Stimulated activated CD8-positive, alpha-beta memory T cell treated with anti-CD3 and anti-CD28 coated beads, Interleukin-4, amount 100 ng/mL, for 48 hours (primary cell): ENCODE data around the gene HHIPL1.

ENCODE experiments used
- DNase-seq: peaks from one replicate; pipeline ENCODE4 v3.0.0-alpha.2; 2020

The HHIPL1 gene

DNA sequence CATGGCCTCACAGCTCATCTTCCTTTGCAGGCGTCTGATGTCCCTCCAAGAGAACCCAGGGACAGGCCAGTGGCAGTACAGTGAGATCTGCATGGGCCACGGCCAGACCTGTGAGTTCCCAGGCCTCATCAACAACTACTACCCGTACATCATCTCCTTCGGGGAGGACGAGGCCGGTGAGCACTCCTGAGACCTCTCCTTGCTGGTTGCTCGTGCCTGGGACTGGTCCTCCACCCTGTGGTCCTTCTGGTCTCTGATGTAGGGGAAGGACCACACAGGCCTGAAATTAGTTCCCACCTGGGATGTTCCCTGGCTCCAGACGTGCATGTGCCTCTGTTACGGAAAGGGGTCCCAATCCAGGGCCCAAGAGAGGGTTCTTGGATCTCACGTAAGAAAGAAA is 17.9 kb downstream of the HHIPL1 start:
- DNase-seq, result no peak

- DNase-seq, result no peak
Measured at GRCh38 chr14:99663386-99664057, 18.6 kb downstream of the HHIPL1 start.

GRCh38 chr14:99664058-99664936 is 19.4 kb downstream of the HHIPL1 start:
- no peak for DNase-seq

GRCh38 chr14:99664937-99665273 is 20.0 kb downstream of the HHIPL1 start:
- DNase-seq, result no peak

- DNase-seq, result no peak
Measured at GRCh38 chr14:99666533-99666932, 21.6 kb downstream of the HHIPL1 start.

- DNase-seq, result no peak
Measured at GRCh38 chr14:99667045-99667444, 22.1 kb downstream of the HHIPL1 start.

- DNase-seq, result no peak
Measured at GRCh38 chr14:99667821-99668220, 22.9 kb downstream of the HHIPL1 start.

DNA sequence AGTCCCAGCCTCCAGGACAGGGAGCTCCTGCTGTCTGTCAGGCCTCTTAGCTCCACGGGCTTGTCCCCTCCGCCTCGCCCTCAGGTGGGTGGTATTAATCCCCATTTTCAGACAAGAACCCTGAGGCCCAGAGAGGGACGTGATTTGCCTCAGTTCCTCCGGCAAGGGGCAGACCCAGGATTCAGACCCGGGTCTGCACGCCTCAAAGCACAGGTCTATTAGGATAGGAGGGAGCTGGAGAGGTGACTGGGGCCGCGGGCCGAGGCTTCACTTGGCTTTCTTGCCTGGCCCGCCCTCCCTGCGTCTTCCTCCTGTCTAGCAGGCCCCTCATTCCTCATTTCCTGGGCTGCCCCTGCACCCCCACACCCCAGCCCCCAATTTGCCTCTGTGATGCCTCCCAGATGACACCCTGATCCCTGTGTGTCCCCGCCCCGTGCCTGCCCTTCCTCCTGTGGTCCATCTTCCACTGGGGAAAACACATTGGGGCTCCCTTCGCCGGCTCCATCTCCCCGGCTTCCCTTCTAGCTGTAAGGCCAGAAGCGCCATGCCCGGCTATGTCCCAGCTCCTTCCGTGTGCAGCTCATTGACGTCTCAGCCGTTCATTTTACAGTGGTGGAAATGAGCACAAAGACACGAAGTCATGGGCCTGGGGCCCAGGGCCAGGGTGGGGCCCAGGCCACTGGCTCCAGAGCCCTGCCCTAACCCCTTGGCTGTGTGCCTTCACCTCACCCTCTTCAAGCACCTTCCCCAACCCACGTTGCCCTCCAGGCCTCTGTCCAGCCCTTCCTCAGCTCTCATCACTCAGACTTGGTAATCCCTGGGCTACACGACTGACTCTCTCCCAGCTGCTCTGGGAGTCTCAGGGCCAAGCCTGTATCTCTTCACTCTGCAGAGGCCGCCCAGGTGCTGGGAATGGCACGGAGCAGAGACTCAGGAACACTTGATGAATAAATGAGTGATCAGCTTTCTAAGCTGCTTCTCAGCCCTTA is 23.7 kb downstream of the HHIPL1 start:
- DNase-seq, result no peak

GRCh38 chr14:99670361-99671234 is 25.7 kb downstream of the HHIPL1 start:
- no peak for DNase-seq

DNA sequence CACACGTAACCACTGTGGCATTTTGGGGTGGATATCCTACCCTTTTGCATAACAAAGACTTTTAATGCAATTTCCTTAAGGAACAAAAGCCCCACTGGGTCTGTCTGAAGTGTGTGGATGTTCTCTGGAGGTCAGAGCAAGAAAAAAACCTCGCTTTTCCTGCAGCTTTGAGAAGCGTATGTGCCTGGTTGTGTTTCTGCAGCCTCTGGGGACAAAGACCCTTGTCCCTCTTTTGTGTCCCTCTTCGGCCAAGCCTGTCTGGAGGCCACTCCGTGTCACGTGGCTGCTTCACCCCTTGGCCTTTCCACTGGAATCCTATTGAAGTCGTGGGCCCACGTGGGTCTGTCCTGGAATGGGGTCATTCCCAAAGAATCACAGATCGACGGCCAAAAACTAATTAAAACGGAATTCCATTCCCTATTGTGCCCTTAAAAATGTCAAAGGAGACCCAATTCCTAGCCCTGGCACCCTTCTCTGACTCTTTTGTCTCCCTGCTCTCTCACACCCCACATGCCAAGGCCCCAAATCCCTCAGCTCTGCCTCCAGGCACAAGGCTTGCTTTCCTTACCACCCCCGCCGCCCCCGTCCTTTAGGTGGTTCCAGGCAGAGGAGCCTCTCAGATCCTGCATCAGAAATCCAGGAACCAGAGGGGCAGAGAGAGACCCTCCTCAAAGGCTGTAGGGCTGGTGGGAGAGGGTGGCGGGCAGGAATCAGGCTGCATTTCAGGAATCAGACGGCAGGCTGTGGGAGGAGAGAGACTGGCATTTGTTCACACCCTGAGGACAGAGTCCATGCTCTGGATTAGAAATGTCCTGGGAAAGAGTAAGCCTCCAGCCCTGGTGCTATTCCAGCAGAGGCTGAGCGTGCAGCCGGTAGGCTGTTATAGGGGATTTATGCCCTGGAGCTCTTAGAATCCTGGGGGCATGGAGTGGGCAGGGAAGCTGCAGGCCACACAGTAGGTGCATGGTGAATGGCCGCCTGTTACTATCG is 26.6 kb downstream of the HHIPL1 start:
- DNase-seq, result no peak

DNA sequence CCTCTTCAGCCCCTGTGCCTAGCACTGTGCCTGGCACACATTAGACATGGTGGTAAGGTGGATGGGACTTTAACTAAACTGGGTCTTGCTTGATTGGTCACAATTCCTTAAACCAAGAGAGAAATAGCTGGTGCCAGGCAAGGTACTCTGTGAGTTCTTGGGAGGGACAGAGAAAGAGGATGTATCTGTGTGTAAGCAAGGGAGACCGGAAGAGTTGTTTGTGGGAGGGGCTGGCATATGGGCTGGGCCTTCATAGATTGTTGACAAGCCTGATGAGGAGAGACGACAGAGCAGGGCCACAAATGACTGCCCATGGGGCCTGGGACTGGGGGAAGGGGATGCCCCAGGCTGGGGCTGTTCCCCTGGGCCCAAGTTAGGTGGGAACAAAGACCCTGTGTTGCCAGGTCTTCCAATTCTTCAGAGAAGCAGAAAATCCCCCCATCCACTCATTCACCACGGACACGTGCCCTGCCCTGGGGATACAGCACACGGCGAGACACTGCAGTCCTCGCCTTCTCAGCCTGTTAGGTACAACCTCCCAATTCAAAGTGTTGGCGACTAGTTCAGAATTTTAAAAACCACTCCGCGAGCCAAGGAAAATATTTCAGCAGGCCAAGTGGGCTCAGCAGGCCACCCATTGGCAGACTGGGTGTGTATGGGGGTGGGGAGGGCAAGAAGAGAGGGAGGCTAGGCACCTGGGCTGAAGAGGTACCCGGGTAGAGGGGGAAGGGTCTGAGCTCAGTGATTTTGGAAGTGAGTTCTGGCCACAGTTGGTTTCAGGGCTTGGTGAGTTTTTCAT is 27.8 kb downstream of the HHIPL1 start:
- DNase-seq, result no peak

DNA sequence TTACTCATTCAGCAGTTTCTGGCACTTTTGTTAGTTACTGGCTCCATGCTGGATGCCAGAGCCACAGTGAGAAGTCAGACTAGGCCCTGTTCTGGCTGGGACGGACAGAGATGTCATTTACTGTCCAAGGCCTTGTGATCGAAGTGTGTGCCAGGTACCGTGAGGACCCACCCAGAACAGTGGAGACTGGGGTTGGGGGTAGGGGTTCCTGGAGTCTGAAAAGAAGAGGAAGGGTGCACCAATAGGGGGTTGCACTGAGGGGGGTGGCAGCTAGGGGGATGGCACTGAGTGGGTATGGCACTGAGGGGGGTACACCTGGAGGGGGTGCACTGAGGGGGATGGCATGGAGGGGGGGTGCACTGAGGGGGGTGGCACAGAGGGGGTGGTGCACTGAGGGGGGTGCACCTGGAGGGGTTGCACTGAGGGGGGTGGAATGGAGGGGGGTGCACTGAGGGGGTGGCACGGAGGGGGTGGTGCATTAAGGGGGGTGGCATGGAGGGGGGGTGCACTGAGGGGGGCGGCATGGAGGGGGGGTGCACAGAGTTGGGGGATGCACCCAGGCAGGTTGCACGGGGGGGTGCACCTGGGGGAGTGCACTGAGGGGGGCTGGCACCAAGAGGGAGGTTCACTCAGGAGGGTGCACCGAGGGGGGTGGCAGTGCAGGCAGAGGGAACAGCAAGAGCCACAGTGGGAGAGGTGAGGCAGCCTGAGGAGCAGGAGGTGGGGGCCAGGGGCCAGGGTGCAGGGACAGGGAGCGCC is 28.6 kb downstream of the HHIPL1 start:
- DNase-seq, result no peak

GRCh38 chr14:99674064-99674650 is 29.2 kb downstream of the HHIPL1 start:
- no peak for DNase-seq

DNA sequence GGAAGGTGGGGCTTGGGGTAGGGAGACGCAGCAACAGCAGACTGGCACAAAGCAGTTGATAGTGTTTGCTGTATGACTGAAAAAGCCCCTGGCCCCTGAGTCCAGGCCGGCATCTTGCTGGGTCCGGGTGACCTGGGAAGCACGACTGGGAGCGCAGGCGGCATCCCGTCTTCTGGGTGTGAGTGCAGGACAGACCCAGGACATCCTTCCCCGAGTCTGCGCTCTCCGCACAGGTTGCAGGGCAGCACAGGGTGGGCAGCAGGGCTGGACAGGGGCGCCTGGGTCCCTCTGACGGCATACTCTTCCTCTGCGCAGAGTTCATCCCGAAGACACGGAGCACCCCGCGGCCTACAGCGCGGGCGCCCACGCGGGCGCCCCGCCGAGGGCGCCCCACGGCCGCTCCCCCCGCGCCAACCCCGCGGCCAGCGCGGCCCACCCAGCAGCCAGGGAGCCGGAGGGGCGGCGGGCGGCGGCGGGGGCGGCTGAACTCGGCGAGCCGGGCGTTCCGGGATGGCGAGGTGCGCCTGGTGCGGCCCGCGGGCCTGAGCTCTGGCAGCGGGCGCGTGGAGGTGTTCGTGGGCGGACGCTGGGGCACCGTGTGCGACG is 29.9 kb downstream of the HHIPL1 start:
- no peak for DNase-seq

- no peak for DNase-seq
Measured at GRCh38 chr14:99675382-99675835, 30.5 kb downstream of the HHIPL1 start.

DNA sequence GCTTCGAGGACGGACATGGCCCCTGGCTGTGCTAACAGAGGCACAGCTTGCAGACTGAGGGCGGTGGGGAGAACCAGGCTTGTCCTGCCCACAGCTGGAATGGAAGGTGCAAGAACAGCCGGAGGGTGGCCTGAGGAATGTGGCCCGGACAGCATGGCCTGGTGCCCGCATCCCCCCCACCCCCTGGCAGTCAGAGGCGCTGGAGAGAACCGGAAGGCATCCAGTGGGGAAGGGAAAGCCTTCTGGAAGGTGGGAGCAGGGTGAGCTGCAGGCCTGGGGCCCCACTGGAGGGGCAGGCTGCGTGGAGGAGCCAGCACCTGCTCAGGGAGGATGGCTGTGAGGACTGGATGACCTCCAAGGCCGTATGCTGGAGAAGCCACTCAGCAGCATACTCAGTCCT is 31.0 kb downstream of the HHIPL1 start:
- DNase-seq, result no peak

- no peak for DNase-seq
Measured at GRCh38 chr14:99676657-99677056, 31.7 kb downstream of the HHIPL1 start.
